ENCODE results near the gene CCDC32. TPM values are rescaled to one million over a fixed set of nuclear protein-coding genes. Genes with fewer than 3 reads are reported as not detected.

Gene CCDC32
- total and polyA plus RNA-seq, 2 of the 8 experiments (the other 6 are each of a cell fraction or from before 2014, with no cell fraction given), result 8.9 to 12.1 TPM

- H3K27me3 ChIP-seq (replicated peaks in 1 of 4; ENCODE audit: control insufficient read depth in 3 of 4, extremely low read depth in 1 of 4, insufficient read depth in 3 of 4, low read length in 3 of 4), result no peaks in the 10 kb centered on the region
- 90% methylated on average over 4 of the region's 4 CpGs; no CpG with 5 or more reads in 1 of the 2 experiments for WGBS, 2 experiments (ENCODE audit: extremely low coverage in 1 of 2, insufficient coverage in 1 of 2, insufficient read length in 1 of 2, insufficient replicate concordance in 2 of 2, low coverage in 1 of 2, low lambda C conversion rate in 2 of 2, missing lambda C conversion rate in 1 of 2)
- no peaks in the 10 kb centered on the region for H3K23me2 ChIP-seq (ENCODE audit: low read depth, low read length)
- H3K56ac ChIP-seq (replicated peaks; ENCODE audit: insufficient read length, low read depth, low read length), result no peak overlapping the region
- H3K4me1 ChIP-seq (replicated peaks in 1 of 4; ENCODE audit: control insufficient read depth in 3 of 4, insufficient read depth in 4 of 4, low read length in 3 of 4), result no peaks in the 10 kb centered on the region
- H2AFZ ChIP-seq (ENCODE audit: low read length), result no peak overlapping the region
- no peak overlapping the region for H2BK120ac ChIP-seq (replicated peaks; ENCODE audit: low read depth, low read length)
- no peaks in the 10 kb centered on the region for H3K79me2 ChIP-seq (ENCODE audit: control insufficient read depth in 1 of 2, insufficient read depth in 2 of 2, low read length in 2 of 2)
- H3K4me3 ChIP-seq (ENCODE audit: extremely low read depth in 1 of 4, insufficient read depth in 2 of 4, low read depth in 3 of 4, low read length in 4 of 4), result no peak overlapping the region
- H3K36me3 ChIP-seq (ENCODE audit: control insufficient read depth in 2 of 4, insufficient read depth in 4 of 4, low read length in 3 of 4), result no peaks in the 10 kb centered on the region
- H3K79me1 ChIP-seq (ENCODE audit: low read depth, low read length), result no peaks in the 10 kb centered on the region
- H3K18ac ChIP-seq (ENCODE audit: extremely low read depth, low read length), result no peak overlapping the region
- no peak for DNase-seq (ENCODE audit: low read depth in 1 of 2, low spot score in 2 of 2)
- TF ChIP-seq POLR2A (IDR thresholded peaks at IDR 0.05; ENCODE audit: control extremely low read depth in 1 of 2, low read depth in 2 of 2, low read length in 2 of 2), result no peak
- no peak for TF ChIP-seq TBP (IDR thresholded peaks at IDR 0.05; ENCODE audit: low read depth, low read length)
- no peak overlapping the region for H3K9ac ChIP-seq (replicated peaks in 1 of 4; ENCODE audit: extremely low read depth in 1 of 4, low read depth in 3 of 4, low read length in 3 of 4)
- H3K23ac ChIP-seq (ENCODE audit: insufficient read length), result no peak overlapping the region
- no peak for FAIRE-seq
- no peak overlapping the region for H4K8ac ChIP-seq (ENCODE audit: extremely low read depth, insufficient read depth, low read length)
- no peak overlapping the region for H3K4me2 ChIP-seq (ENCODE audit: insufficient read depth in 1 of 2, low read depth in 2 of 2, low read length in 2 of 2)
- no peaks in the 10 kb centered on the region for H4K20me1 ChIP-seq (replicated peaks in 1 of 2; ENCODE audit: control insufficient read depth in 1 of 2, insufficient read depth in 2 of 2, low read length in 2 of 2)
- no peak overlapping the region for H4K5ac ChIP-seq (ENCODE audit: insufficient read length, low read depth, low read length)
- no peak overlapping the region for H2BK20ac ChIP-seq (ENCODE audit: low read length)
- H2BK15ac ChIP-seq (ENCODE audit: low read length), result no peak overlapping the region
- H2BK12ac ChIP-seq (ENCODE audit: low read depth, low read length), result no peak overlapping the region
- no peak overlapping the region for H2AK5ac ChIP-seq (ENCODE audit: low read depth, low read length)
- no peak overlapping the region for H3K4ac ChIP-seq (replicated peaks; ENCODE audit: insufficient read length, low read depth, low read length)
- H4K91ac ChIP-seq (replicated peaks; ENCODE audit: insufficient read length, low read length), result no peak overlapping the region
- ChIA-PET POLR2A (ENCODE audit: partially characterized antibody) (interaction anchor here (0.9 kb wide), 1 partner anchor 30 kb away, joined by 5 read pairs; no protein-coding TSS in a partner anchor), CTCF (ENCODE audit: partially characterized antibody) (interaction anchor here (0.8 to 1.2 kb wide), 2 partner anchors 32 to 33 kb away, joined by 3 read pairs; no protein-coding TSS in a partner anchor)
- no peak overlapping the region for H3K27ac ChIP-seq (ENCODE audit: low read depth, low read length)
- H2BK5ac ChIP-seq (ENCODE audit: low read depth, low read length), result no peak overlapping the region
- H3K14ac ChIP-seq (ENCODE audit: insufficient read length), result no peak overlapping the region
- no peaks in the 10 kb centered on the region for H3K9me3 ChIP-seq (ENCODE audit: insufficient read depth in 2 of 2, low read depth in 1 of 2, low read length in 1 of 2)
Observed at GRCh38 chr15:40533763-40534364, 31.0 kb downstream of the CCDC32 start.
